A549 (cell line): ENCODE measurements around the gene SPHK1.
"Not testable (repeated sequence)": the region's sequence is repeated elsewhere in the genome, so short reads cannot be mapped to it uniquely, and the experiment has no call there.

Source experiments
- HDAC2 ChIP-seq: fragments of 200-600 bp; sonication (generic); IDR thresholded peaks from 2 replicates; pipeline ENCODE4 v1.6.1; 2016
- JUN ChIP-seq, 2 experiments: fragments of >200 bp; sonication (Bioruptor Twin); formaldehyde crosslinking; IDR thresholded peaks; 2 replicates in 1 of 2; 3 replicates in 1 of 2; pipeline ENCODE4 v1.6.1; 2016 to 2017
- KDM1A ChIP-seq: fragments of 200-600 bp; sonication (generic); IDR thresholded peaks from 2 replicates; pipeline ENCODE4 v1.6.1; 2016; ENCODE audit warnings: low read depth, mild to moderate bottlenecking
- MAZ ChIP-seq: fragments of 150-350 bp; IDR thresholded peaks from 2 replicates; pipeline ENCODE4 v1.6.1; 2014; ENCODE audit warnings: antibody characterized with exemption, low read depth, low read length, borderline replicate concordance
- RAD21 ChIP-seq, 2 experiments: fragments of >200 bp in 1 of 2; sonication (Bioruptor Twin) in 1 of 2; formaldehyde crosslinking in 1 of 2; IDR thresholded peaks in 1 of 2; conservative IDR thresholded peaks in 1 of 2; 2 replicates in 1 of 2; 3 replicates in 1 of 2; pipeline ENCODE4 v1.6.1; 2012 to 2018; ENCODE audit warnings: inconsistent platforms in 1 of 2

- TF ChIP-seq RAD21 (conservative IDR thresholded peaks at IDR 0.05 in 1 of 2, IDR thresholded peaks at IDR 0.05 in 1 of 2); MAZ; JUN (IDR thresholded peaks at IDR 0.05); HDAC2; KDM1A: not testable (repeated sequence)
These were observed 24.6 kb upstream of the SPHK1 start for GRCh38 chr17:76359776-76360175.
